WTC11 (cell line): ENCODE results near the gene PIANP.

Experiments
- CBFB ChIP-seq: sonication (generic); formaldehyde crosslinking; IDR thresholded peaks from 2 replicates; pipeline ENCODE4 v1.8.1; 2022; ENCODE audit warnings: mild to moderate bottlenecking, low read depth, missing genetic modification reagents
- ELF4 ChIP-seq: sonication (generic); formaldehyde crosslinking; IDR thresholded peaks from 2 replicates; pipeline ENCODE4 v1.8.1; 2022; ENCODE audit warnings: low read depth, mild to moderate bottlenecking, moderate library complexity, missing genetic modification reagents
- IRF2 ChIP-seq: sonication (generic); formaldehyde crosslinking; IDR thresholded peaks from 2 replicates; pipeline ENCODE4 v1.8.0; 2022; ENCODE audit warnings: low read depth, missing genetic modification reagents, borderline replicate concordance
- TCF7 ChIP-seq: sonication (generic); formaldehyde crosslinking; IDR thresholded peaks from 2 replicates; pipeline ENCODE4 v1.8.0; 2022; ENCODE audit warnings: mild to moderate bottlenecking, low read depth, missing genetic modification reagents, moderate library complexity
- TP53 ChIP-seq: sonication (generic); formaldehyde crosslinking; IDR thresholded peaks from 2 replicates; pipeline ENCODE4 v1.8.1; 2023; ENCODE audit warnings: mild to moderate bottlenecking, missing genetic modification reagents
- TF ChIP-seq, protein P1 (sequence below): fragments of 200-600 bp; IDR thresholded peaks from 2 replicates; pipeline ENCODE4 v1.8.0; 2022; ENCODE audit warnings: antibody characterized with exemption
- TF ChIP-seq, protein P2 (sequence below): sonication (generic); formaldehyde crosslinking; IDR thresholded peaks from 2 replicates; pipeline ENCODE4 v1.8.1; 2022; ENCODE audit warnings: mild to moderate bottlenecking, missing genetic modification reagents, moderate library complexity, borderline replicate concordance
- TF ChIP-seq, protein P3 (sequence below): sonication (generic); formaldehyde crosslinking; IDR thresholded peaks from 2 replicates; pipeline ENCODE4 v1.8.0; 2022; ENCODE audit warnings: mild to moderate bottlenecking, missing genetic modification reagents
- TF ChIP-seq, protein P4 (sequence below): sonication (generic); formaldehyde crosslinking; IDR thresholded peaks from 2 replicates; pipeline ENCODE4 v1.8.1; 2022; ENCODE audit warnings: mild to moderate bottlenecking, moderate library complexity, missing genetic modification reagents

DNA sequence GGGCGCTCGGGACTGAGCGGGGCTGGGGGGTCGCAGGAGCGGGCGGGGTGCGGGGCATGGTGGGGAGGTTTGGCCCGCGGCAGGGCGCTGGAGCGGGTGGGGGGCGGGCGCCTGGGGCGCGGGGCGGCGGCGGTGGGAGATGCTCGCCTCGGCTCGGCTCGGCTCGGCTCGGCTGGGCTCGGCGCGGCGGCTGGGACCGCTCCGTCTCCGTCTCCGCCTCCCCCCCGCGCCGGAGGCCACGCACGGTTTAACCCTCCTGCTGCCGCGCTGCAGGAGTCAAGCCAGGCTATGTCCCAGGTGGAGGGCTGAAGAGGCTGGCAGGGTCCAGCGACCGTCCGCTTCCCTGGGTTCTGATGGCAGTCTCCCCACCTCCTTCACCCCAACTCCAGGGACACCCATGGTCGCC lies at the start of gene PIANP:
- TF ChIP-seq, protein P1, sequence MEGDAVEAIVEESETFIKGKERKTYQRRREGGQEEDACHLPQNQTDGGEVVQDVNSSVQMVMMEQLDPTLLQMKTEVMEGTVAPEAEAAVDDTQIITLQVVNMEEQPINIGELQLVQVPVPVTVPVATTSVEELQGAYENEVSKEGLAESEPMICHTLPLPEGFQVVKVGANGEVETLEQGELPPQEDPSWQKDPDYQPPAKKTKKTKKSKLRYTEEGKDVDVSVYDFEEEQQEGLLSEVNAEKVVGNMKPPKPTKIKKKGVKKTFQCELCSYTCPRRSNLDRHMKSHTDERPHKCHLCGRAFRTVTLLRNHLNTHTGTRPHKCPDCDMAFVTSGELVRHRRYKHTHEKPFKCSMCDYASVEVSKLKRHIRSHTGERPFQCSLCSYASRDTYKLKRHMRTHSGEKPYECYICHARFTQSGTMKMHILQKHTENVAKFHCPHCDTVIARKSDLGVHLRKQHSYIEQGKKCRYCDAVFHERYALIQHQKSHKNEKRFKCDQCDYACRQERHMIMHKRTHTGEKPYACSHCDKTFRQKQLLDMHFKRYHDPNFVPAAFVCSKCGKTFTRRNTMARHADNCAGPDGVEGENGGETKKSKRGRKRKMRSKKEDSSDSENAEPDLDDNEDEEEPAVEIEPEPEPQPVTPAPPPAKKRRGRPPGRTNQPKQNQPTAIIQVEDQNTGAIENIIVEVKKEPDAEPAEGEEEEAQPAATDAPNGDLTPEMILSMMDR: no peak
- TF ChIP-seq, protein P2, sequence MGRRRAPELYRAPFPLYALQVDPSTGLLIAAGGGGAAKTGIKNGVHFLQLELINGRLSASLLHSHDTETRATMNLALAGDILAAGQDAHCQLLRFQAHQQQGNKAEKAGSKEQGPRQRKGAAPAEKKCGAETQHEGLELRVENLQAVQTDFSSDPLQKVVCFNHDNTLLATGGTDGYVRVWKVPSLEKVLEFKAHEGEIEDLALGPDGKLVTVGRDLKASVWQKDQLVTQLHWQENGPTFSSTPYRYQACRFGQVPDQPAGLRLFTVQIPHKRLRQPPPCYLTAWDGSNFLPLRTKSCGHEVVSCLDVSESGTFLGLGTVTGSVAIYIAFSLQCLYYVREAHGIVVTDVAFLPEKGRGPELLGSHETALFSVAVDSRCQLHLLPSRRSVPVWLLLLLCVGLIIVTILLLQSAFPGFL (CRISPR knock-in tag): no peak
- TF ChIP-seq, protein P3, sequence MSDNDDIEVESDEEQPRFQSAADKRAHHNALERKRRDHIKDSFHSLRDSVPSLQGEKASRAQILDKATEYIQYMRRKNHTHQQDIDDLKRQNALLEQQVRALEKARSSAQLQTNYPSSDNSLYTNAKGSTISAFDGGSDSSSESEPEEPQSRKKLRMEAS (CRISPR knock-in tag): no peak
- TF ChIP-seq, protein P4, sequence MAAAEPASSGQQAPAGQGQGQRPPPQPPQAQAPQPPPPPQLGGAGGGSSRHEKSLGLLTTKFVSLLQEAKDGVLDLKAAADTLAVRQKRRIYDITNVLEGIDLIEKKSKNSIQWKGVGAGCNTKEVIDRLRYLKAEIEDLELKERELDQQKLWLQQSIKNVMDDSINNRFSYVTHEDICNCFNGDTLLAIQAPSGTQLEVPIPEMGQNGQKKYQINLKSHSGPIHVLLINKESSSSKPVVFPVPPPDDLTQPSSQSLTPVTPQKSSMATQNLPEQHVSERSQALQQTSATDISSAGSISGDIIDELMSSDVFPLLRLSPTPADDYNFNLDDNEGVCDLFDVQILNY: no peak
- TF ChIP-seq ELF4 (CRISPR knock-in tag) (no peak), TCF7 (CRISPR knock-in tag) (no peak), IRF2 (CRISPR knock-in tag) (no peak), CBFB (CRISPR knock-in tag) (no peak), TP53 (CRISPR knock-in tag) (no peak)
